Natural killer cell (primary cell): ENCODE data around the gene PGPEP1. TPM values are rescaled to one million over a fixed set of nuclear protein-coding genes. Genes with fewer than 3 reads are reported as not detected.

ENCODE experiments used
- ATAC-seq, 3 donors: fragments of 150-1000 bp in 2 of 3; fragments of 200-7000 bp in 1 of 3; cut with Tn5 transposase; 1 replicate in 1 of 3; 2 replicates in 2 of 3; pipeline ENCODE4 v1.10.0; 2021; ENCODE audit warnings: mild to moderate bottlenecking in 2 of 3, moderate library complexity in 2 of 3
- DNase-seq, 2 donors: peaks; one replicate each; pipeline versions ENCODE4 v3.0.0 to v3.0.0-alpha.2; 2013 to 2021; ENCODE audit warnings: mixed read lengths in 1 of 2
- H3K27ac ChIP-seq: one replicate; pipeline ENCODE4 v1.5.1; 2013; ENCODE audit warnings: mild to moderate bottlenecking, low read length
- H3K27me3 ChIP-seq: one replicate; pipeline ENCODE4 v1.6.1; 2013; ENCODE audit warnings: low read length; ENCODE audit not compliant: control insufficient read depth, insufficient read depth
- H3K36me3 ChIP-seq: one replicate; pipeline ENCODE4 v1.6.1; 2013; ENCODE audit warnings: low read length; ENCODE audit not compliant: control insufficient read depth, insufficient read depth
- H3K4me1 ChIP-seq: one replicate; pipeline ENCODE4 v1.6.1; 2013; ENCODE audit warnings: low read length; ENCODE audit not compliant: control insufficient read depth, insufficient read depth
- H3K4me3 ChIP-seq: one replicate; pipeline ENCODE4 v1.5.1; 2013; ENCODE audit warnings: low read length
- H3K9me3 ChIP-seq: one replicate; pipeline ENCODE4 v1.6.1; 2013; ENCODE audit warnings: low read length; ENCODE audit not compliant: control insufficient read depth, insufficient read depth
- H3K27ac Mint-ChIP-seq, 2 donors: one replicate each; pipeline ENCODE4 v1.8.0; 2022; ENCODE audit warnings: mild to moderate bottlenecking in 2 of 2, mixed read lengths in 2 of 2, moderate library complexity in 1 of 2
- H3K27me3 Mint-ChIP-seq, 2 donors: one replicate each; pipeline ENCODE4 v1.8.0; 2022; ENCODE audit warnings: low read depth in 2 of 2, mixed read lengths in 2 of 2
- H3K36me3 Mint-ChIP-seq: one replicate; pipeline ENCODE4 v1.8.0; 2022; ENCODE audit warnings: mixed read lengths
- H3K4me1 Mint-ChIP-seq, 2 donors: one replicate each; pipeline ENCODE4 v1.8.0; 2022; ENCODE audit warnings: mixed read lengths in 2 of 2
- H3K4me3 Mint-ChIP-seq: one replicate; pipeline ENCODE4 v1.8.0; 2022; ENCODE audit warnings: mild to moderate bottlenecking, moderate library complexity, mixed read lengths
- H3K9me3 Mint-ChIP-seq, 2 donors: one replicate each; pipeline ENCODE4 v1.8.0; 2022; ENCODE audit warnings: mixed read lengths in 2 of 2
- WGBS: methylation state at CpG from one replicate; pipeline ENCODE4 v1.1.7; 2013; ENCODE audit warnings: missing lambda C conversion rate; ENCODE audit not compliant: insufficient coverage; 5-methylcytosine and 5-hydroxymethylcytosine counted together
- intact Hi-C: fragments of 100-400 bp; cut with micrococcal nuclease; formaldehyde crosslinking; loops from one replicate; pipeline ENCODE4 v1.14.2; 2022
- total RNA-seq, 4 donors: library from RNA; stranded (reverse); fragments of 120-200 nt in 1 of 4; gene quantifications; one replicate each; pipeline versions ENCODE4 v1.2.3 to v1.2.4, GENCODE V29; 2013 to 2022
- TF ChIP-seq, protein P1 (sequence below): fragments of 200-600 bp; IDR thresholded peaks from one replicate; pipeline ENCODE4 v1.8.0; 2022; ENCODE audit warnings: antibody characterized with exemption

PGPEP1 gene
- total RNA-seq, 3 donors from 2014 or later (not counting 1 experiment from before 2014, with no cell fraction given), result 69.1 to 73.3 (median 71.0) TPM

GRCh38 chr19:18408053-18408476, 67.7 kb downstream of the PGPEP1 start:
- intact Hi-C loops, result no loop called here
- Histone ChIP-seq H3K9me3 (no peaks in the 10 kb centered on the region), H3K27me3 (no peaks in the 10 kb centered on the region), H3K4me3 (no peak overlapping the region), H3K27ac (no peak overlapping the region), H3K36me3 (no peaks in the 10 kb centered on the region), H3K4me1 (peaks cover 13% of the 10 kb centered on the region)
- DNase-seq (peak in 1 of 2 donors; percentile 44), ATAC-seq (peak; percentile 23 to 31 (median 23))
- H3K36me3 Mint-ChIP-seq, result no peaks in the 10 kb centered on the region
- H3K27ac Mint-ChIP-seq, result no peak overlapping the region
- 26% methylated on average over 10 of the region's 10 CpGs for WGBS
- no peaks in the 10 kb centered on the region for H3K27me3 Mint-ChIP-seq
- TF ChIP-seq, protein P1, sequence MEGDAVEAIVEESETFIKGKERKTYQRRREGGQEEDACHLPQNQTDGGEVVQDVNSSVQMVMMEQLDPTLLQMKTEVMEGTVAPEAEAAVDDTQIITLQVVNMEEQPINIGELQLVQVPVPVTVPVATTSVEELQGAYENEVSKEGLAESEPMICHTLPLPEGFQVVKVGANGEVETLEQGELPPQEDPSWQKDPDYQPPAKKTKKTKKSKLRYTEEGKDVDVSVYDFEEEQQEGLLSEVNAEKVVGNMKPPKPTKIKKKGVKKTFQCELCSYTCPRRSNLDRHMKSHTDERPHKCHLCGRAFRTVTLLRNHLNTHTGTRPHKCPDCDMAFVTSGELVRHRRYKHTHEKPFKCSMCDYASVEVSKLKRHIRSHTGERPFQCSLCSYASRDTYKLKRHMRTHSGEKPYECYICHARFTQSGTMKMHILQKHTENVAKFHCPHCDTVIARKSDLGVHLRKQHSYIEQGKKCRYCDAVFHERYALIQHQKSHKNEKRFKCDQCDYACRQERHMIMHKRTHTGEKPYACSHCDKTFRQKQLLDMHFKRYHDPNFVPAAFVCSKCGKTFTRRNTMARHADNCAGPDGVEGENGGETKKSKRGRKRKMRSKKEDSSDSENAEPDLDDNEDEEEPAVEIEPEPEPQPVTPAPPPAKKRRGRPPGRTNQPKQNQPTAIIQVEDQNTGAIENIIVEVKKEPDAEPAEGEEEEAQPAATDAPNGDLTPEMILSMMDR, result peak; percentile 10
- no peak overlapping the region for H3K4me3 Mint-ChIP-seq
- peaks cover 0 to 8% of the 10 kb centered on the region in 2 donors for H3K4me1 Mint-ChIP-seq
- H3K9me3 Mint-ChIP-seq, result no peaks in the 10 kb centered on the region

DNA sequence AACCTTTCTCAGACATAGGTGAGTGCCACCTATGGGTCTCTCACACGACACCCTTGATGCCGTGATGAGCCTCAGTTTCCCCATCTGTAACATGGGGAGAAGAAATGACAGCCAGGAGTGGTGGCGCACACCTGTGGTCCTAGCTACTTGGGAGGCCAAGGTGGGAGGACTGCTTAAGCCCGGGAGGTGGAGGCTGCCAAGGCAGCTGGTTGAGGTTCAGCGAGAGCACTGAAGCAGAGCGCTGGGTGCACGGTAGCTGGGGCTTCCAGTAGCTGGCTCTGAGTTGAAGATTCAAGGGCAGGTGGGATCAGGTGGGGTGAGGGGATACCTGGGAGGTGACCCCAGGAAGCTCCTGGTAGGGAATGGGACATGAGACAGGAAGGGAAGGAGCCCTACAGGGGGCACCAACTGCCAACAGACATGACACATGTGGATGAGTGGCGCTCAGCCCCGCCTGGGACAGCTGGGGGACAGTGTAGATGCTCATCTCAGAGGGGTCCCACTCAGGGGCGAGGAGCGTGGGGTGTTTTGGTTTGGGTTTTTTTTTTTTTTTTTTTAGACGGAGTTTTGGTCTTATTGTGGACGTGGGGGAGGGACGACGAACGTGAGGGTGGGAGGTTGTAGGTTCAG, 72.3 kb downstream of the PGPEP1 start:
- TF ChIP-seq, protein P1, result no peak
- peaks cover 47% of the 10 kb centered on the region for H3K4me1 ChIP-seq
- DNase-seq, result no peak
- no peaks in the 10 kb centered on the region for H3K36me3 ChIP-seq
- H3K9me3 Mint-ChIP-seq, result no peaks in the 10 kb centered on the region
- no peak overlapping the region for H3K4me3 Mint-ChIP-seq
- no peak overlapping the region for H3K4me3 ChIP-seq
- H3K9me3 ChIP-seq, result no peaks in the 10 kb centered on the region
- 92% methylated on average over 15 of the region's 16 CpGs for WGBS
- no peaks in the 10 kb centered on the region for H3K36me3 Mint-ChIP-seq
- H3K27me3 Mint-ChIP-seq, result no peaks in the 10 kb centered on the region
- H3K27ac ChIP-seq, result no peak overlapping the region
- H3K27ac Mint-ChIP-seq, result no peak overlapping the region
- H3K4me1 Mint-ChIP-seq, result peaks cover 23 to 42% of the 10 kb centered on the region in 2 donors
- ATAC-seq, result no peak
- intact Hi-C loops, result no loop called here
- no peaks in the 10 kb centered on the region for H3K27me3 ChIP-seq

- H3K4me1 ChIP-seq, result peaks cover 53% of the 10 kb centered on the region
- H3K27me3 Mint-ChIP-seq, result no peaks in the 10 kb centered on the region
Observed at GRCh38 chr19:18414504-18415177, 74.2 kb downstream of the PGPEP1 start.

More at GRCh38 chr19:18414504-18415177, 74.2 kb downstream of the PGPEP1 start:
- peak overlapping the region; percentile 63 to 97 for H3K27ac Mint-ChIP-seq
- no peak overlapping the region for H3K4me3 ChIP-seq
- H3K9me3 ChIP-seq, result no peaks in the 10 kb centered on the region
- H3K27ac ChIP-seq, result peak overlapping the region; percentile 89
- peak in 1 of 2 donors; percentile 51 for DNase-seq
- H3K4me1 Mint-ChIP-seq, result peaks cover 35 to 56% of the 10 kb centered on the region in 2 donors
- TF ChIP-seq, protein P1, result no peak
- H3K27me3 ChIP-seq, result no peaks in the 10 kb centered on the region
- no peak for ATAC-seq
- no peaks in the 10 kb centered on the region for H3K36me3 ChIP-seq
- intact Hi-C loops, result loop anchor here (5.0 kb wide), 3 partner anchors 37 to 222 kb away; partner anchors contain the start of gene MPV17L2
- 12% methylated on average over 9 of the region's 11 CpGs for WGBS
- peak overlapping the region; percentile 60 for H3K4me3 Mint-ChIP-seq
- H3K9me3 Mint-ChIP-seq, result no peaks in the 10 kb centered on the region
- H3K36me3 Mint-ChIP-seq, result no peaks in the 10 kb centered on the region
